MM.1S (cell line): ENCODE data around the gene ARHGAP26.

Source experiments
- EZH2 ChIP-seq: fragments of 300-600 bp; sonication (generic); optimal IDR thresholded peaks from 2 replicates; pipeline ENCODE3; 2017; ENCODE audit warnings: low read depth, mild to moderate bottlenecking, antibody characterized with exemption, low read length, mixed read lengths
- EZH2phosphoT487 ChIP-seq: fragments of 300-600 bp; sonication (generic); IDR thresholded peaks from 2 replicates; pipeline ENCODE4 v1.6.1; 2018; ENCODE audit warnings: antibody characterized with exemption, low read length
- TF ChIP-seq, protein P1 (sequence below): fragments of 300-600 bp; sonication (generic); IDR thresholded peaks from 2 replicates; pipeline ENCODE4 v1.5.1; 2016; ENCODE audit warnings: antibody characterized with exemption, low read length, mixed read lengths

DNA sequence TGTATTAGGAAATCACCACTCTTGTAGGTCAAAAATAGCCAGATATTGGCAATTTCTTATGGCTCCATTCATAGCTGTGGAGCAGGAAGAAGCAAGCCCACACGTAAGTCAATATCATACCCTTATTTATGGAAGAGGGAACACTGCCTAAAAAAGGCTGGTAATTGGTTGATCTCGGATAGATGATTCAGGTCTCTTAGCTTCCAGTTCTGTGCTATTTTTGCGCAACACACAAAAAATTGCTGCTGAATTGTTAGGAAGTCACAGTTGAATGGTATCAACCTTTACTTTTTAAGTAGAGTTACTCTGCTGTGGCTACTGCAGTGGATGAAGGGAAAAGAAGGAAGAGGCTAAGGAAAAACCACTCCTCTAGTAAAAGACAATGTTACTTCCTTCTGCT, 168.8 kb downstream of the ARHGAP26 start:
- TF ChIP-seq, protein P1, sequence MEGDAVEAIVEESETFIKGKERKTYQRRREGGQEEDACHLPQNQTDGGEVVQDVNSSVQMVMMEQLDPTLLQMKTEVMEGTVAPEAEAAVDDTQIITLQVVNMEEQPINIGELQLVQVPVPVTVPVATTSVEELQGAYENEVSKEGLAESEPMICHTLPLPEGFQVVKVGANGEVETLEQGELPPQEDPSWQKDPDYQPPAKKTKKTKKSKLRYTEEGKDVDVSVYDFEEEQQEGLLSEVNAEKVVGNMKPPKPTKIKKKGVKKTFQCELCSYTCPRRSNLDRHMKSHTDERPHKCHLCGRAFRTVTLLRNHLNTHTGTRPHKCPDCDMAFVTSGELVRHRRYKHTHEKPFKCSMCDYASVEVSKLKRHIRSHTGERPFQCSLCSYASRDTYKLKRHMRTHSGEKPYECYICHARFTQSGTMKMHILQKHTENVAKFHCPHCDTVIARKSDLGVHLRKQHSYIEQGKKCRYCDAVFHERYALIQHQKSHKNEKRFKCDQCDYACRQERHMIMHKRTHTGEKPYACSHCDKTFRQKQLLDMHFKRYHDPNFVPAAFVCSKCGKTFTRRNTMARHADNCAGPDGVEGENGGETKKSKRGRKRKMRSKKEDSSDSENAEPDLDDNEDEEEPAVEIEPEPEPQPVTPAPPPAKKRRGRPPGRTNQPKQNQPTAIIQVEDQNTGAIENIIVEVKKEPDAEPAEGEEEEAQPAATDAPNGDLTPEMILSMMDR: no peak
- no peak for TF ChIP-seq EZH2
- no peak for TF ChIP-seq EZH2phosphoT487
